HG03460 (cell line): ENCODE measurements around the gene MTMR4.
"Not testable (repeated sequence)": the region's sequence is repeated elsewhere in the genome, so short reads cannot be mapped to it uniquely, and the experiment has no call there.

ENCODE experiments used
- ATAC-seq: cut with Tn5 transposase; IDR thresholded peaks from one replicate; pipeline ENCODE4 v1.9.1; 2021; ENCODE audit not compliant: unreplicated experiment

The MTMR4 gene

GRCh38 chr17:58513965-58514769, at the start of gene MTMR4:
Gene MTMR4 (minus strand): TSS chr17:58514638. CDS start chr17:58514407, 231 bp downstream.
- ATAC-seq = no peak

- no peak for ATAC-seq
Observed at GRCh38 chr17:58560511-58560910, 46.1 kb upstream of the MTMR4 start.

- no peak for ATAC-seq
Observed at GRCh38 chr17:58557981-58558380, 43.5 kb upstream of the MTMR4 start.

- no peak for ATAC-seq
Observed at GRCh38 chr17:58556833-58557250, 42.4 kb upstream of the MTMR4 start.

GRCh38 chr17:58555109-58555508, 40.7 kb upstream of the MTMR4 start:
- not testable (repeated sequence) for ATAC-seq

GRCh38 chr17:58541249-58541648, 26.8 kb upstream of the MTMR4 start:
- ATAC-seq = no peak

GRCh38 chr17:58539698-58540097, 25.3 kb upstream of the MTMR4 start:
- no peak for ATAC-seq

- ATAC-seq = no peak
Observed at GRCh38 chr17:58538811-58539409, 24.5 kb upstream of the MTMR4 start.

- no peak for ATAC-seq
Observed at GRCh38 chr17:58537266-58537665, 22.8 kb upstream of the MTMR4 start.

GRCh38 chr17:58536542-58536941, 22.1 kb upstream of the MTMR4 start:
- no peak for ATAC-seq

- no peak for ATAC-seq
Observed at GRCh38 chr17:58535431-58535830, 21.0 kb upstream of the MTMR4 start.

- no peak for ATAC-seq
Observed at GRCh38 chr17:58534901-58535421, 20.5 kb upstream of the MTMR4 start.

- ATAC-seq = no peak
Observed at GRCh38 chr17:58534331-58534730, 19.9 kb upstream of the MTMR4 start.

- no peak for ATAC-seq
Observed at GRCh38 chr17:58533616-58534188, 19.3 kb upstream of the MTMR4 start.

GRCh38 chr17:58532555-58532951, 18.1 kb upstream of the MTMR4 start:
- no peak for ATAC-seq

- ATAC-seq = peak; percentile 59
Observed at GRCh38 chr17:58531661-58532554, 17.5 kb upstream of the MTMR4 start.

GRCh38 chr17:58531122-58531521, 16.7 kb upstream of the MTMR4 start:
- no peak for ATAC-seq

- ATAC-seq = no peak
Observed at GRCh38 chr17:58530655-58531054, 16.2 kb upstream of the MTMR4 start.

- no peak for ATAC-seq
Observed at GRCh38 chr17:58529275-58529674, 14.8 kb upstream of the MTMR4 start.

GRCh38 chr17:58528443-58528842, 14.0 kb upstream of the MTMR4 start:
- no peak for ATAC-seq

GRCh38 chr17:58527949-58528348, 13.5 kb upstream of the MTMR4 start:
- no peak for ATAC-seq
